HG03066 (cell line): ENCODE measurements around the gene CAMKK2.
"Not testable (repeated sequence)": the region's sequence is repeated elsewhere in the genome, so short reads cannot be mapped to it uniquely, and the experiment has no call there.

Source experiments
- ATAC-seq: cut with Tn5 transposase; IDR thresholded peaks from one replicate; pipeline ENCODE4 v1.9.1; 2021; ENCODE audit warnings: low read depth; ENCODE audit not compliant: unreplicated experiment

The CAMKK2 gene

DNA sequence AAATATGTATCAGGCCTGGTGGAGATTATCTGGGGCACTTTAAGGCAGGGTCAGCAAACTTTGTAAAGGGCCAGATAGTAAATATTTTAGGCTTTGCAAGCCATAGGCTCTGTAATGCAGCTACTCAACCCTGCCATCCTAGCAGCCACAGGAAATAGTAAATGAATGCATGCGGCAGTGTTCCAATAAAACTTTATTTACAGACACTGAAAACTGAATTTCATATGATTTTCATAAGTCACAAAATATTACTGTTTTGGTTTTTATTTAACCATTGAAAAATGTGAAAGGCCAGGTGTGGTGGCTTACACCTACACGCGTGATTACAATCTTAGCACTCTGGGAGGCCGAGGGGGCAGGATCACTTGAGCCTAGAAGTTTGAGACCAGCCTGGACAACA lies 3.2 kb upstream of the CAMKK2 start:
- no peak for ATAC-seq

GRCh38 chr12:121298411-121298810 lies 1.9 kb upstream of the CAMKK2 start:
- ATAC-seq = not testable (repeated sequence)

- peak; percentile 4 for ATAC-seq
These were observed 1.0 kb upstream of the CAMKK2 start for GRCh38 chr12:121297435-121297991.

DNA sequence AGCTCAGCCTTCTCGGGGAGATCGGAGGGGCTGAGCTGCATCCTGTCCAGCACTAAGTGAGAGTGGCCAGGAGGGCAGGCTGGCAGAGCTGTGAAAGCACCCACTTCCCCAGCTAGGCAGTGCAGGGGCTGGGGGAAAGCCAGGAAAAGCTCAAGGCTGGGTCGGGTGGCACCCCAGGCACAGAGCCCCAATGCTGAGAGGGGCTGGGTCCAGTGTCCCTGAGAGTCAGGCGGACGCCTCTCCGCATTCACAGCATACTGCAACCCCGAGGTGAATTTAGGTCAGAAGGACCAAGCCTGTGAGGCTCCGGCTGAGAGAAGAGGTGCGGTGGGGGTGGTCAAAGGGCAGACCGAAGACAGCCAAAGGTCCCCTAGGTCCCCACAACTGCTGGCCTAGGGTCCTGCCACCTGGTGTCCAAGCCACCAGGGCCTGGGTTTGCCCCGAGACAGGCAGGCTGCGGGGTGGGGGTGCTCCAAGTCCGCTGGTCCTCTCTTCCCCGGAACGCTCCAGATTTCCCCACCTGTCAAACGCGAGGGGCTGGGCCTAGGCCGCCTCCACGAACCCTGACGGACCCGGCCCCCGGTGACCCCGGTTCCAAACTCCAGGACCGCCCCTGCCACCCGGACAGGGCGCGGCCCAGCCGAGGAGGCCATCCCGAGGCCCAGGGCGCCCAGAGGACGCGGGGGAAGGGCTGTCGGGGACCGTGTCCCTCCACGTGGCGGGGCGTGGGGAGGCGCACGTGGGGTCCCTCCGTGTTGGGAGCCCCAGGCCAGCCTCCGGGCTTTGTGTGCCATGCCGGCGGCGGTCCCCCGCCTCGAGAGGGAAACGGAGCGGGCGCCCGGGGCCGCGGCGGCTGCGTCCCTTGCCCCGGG lies 527 bp downstream of the CAMKK2 start:
- ATAC-seq = peak; percentile 29

DNA sequence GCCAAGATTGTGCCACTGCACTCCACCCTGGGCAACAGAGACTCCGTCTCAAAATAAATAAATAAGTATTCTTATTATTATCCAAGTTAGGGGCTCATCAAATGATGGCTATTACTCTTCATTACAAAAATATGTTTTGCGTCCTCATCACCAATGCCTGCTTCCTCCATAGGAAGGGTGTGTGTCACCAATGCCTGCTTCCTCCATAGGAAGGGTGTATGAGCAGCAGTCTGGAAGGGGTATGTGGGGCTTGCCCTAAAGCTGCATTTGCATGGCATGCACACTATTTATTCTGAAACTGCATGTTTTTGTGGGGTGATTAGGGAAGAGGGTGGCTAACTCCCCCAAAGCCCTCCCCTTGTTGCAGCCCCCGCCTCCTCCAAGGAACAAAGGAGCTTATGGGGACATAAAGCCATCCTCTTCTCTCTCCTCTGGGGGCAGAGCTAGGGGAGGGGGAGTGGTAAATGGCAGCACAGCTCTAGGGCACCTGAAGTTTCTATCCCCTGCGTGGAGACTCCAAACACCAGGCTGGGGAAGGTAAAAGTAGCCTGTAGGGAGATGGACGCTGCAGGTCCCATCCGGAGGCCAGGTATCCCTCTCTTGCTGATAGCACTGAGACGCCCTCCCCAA lies 1.3 kb downstream of the CAMKK2 start:
- no peak for ATAC-seq

DNA sequence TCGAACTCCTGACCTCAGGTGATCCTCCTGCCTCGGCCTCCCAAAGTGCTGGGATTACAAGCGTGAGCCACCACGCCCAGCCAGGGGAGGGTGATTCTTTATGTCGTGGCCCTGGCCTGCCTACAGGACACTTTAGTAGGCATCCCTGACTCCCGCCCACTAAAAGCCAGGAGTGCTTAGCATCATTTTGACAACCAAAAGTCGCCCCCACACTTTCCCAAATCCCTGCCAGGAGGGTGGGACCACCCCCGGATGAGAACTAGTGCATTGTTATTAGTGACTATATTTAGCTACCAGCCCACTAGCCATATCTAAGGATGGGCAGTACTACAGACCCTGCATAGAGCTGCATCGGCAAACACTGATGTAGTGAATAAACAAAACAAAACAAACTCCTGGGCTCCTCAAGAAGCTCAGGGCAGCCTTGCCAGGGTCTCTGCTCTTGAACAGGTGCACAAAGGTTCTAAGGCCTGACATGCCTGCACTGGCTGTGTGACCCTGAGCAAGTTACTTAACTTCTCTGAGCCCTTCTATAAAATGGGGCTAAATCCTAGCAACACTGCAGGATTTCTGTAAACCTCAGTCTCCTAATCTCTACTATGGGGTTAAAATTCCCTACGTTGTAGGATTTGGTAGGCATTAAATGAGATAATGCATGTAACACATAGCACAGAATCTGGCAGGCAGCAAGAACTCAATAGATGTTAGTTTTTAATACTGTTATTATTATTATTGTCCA lies 2.2 kb downstream of the CAMKK2 start:
- ATAC-seq = no peak

- ATAC-seq = no peak
These were observed 2.9 kb downstream of the CAMKK2 start for GRCh38 chr12:121293603-121294002.

GRCh38 chr12:121290410-121290809 lies 6.1 kb downstream of the CAMKK2 start:
- ATAC-seq = no peak

DNA sequence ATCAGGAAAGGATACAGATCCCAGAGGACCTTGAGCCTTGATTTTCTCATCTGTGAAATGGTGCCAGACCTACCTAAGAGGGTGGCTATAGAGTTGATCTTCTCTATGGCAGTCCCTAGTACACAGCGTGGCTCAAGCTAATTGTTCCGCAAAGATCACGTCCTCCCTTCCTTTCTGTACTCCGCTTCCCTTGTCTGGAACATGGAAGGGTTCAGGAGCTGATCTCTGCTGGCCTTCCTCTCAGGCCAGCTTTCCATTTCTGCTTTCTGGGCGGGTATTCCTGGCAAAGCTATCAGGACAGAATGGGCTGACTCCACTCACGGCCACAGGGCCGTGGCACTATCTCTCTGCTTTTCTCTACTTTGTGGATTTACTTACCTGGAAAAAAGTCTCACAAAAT lies 6.5 kb downstream of the CAMKK2 start:
- ATAC-seq = no peak

DNA sequence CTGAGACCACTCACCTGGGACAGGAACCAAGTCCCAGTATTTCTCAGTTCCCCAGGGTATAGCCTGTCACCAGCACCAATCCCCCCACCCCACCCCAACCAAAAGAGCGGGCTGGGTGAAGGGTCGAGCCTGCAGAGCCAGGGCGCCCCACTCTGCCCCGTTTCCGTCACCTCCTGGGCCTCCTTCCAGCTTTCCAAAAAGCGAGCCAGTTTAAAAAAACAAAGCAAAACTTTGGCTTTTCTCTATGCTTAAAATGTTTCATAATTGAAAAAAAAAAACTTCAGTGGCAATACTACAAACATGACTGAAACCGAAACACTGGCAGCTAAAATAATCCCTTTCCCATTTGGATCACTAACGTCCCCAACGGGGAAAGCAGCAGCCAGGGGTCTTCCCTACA lies 7.5 kb downstream of the CAMKK2 start:
- ATAC-seq = no peak

DNA sequence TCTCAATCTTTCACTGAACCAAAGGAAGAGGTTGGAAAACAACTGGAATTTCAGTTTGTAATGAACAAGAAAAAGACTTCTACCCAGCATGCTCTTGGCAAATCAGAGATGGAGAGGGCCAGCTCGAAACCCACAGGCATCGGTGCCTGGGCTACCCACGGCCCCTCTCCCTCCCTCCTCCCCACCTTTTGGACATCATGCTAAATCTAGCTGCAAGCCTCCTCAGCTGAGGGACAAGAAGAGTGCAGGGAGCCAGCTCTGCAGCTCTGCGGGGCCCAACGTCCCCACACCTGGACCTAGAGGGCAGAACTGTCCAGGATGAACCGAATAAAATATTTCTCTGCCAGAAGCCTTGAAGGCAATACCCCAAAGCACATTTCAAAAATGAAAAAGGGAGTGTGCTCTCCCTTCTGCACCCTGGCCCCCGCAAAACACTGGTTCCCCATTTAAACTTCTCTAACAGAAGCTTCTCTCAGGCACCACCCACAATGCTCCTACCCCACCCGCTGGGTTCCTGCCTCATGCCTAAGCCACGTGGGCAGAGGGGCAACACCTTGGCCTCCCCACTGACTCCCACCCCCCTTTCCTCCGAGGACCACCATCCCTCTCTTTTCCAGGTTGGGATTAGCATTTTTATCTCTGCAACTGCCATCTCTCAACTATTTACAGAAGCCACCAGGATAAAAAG lies 8.2 kb downstream of the CAMKK2 start:
- no peak for ATAC-seq

DNA sequence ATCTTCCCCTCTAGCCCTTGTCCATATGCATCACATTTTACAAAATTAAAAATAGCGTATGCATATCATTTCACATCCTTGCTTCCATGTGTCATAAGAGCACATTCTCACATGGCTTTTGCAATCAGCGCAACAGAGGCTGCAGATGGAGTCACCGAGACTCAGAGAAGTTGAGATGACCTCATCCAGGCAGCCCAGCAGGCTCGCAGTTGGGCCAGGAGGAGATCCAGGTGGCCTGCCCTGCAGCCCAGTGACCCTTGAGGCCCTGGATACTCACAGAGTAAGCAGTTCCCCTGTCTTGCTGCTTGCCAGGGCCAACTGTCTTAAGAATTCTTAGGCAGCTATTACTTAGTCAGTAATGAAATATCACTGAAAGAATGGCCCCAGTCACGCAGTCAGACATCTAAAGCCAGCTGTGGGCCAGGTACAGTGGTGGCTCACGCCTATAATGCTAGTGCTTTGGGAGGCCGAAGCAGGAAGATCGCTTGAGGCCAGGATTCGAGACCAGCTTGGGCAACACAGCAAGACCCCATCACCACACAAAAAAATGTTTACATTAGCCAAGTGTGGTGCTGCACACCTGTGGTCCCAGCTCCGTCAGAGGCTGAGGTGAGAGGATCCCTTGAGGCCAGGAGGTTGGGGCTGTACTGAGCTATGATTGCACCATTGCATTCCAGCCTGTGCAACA lies 9.1 kb downstream of the CAMKK2 start:
- no peak for ATAC-seq

DNA sequence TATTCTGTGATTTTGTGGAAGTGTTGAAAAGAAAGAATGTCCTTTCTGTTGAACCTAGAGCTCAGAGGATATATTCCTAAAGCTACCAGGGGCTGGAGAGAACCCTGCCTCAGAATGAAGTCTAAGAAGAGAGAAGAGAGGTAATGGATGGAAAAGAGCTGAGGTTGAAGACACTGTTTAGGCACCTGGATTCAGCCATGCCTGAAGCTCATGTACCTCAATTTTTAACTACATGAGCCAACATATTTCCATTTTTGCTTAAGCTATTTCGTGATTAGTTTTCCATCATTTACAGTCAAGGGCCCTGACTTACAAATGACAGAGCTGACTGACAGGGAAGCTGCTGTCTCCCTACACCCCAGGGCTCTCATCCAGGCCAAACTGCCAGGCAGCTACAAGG lies 10.7 kb downstream of the CAMKK2 start:
- ATAC-seq = no peak

DNA sequence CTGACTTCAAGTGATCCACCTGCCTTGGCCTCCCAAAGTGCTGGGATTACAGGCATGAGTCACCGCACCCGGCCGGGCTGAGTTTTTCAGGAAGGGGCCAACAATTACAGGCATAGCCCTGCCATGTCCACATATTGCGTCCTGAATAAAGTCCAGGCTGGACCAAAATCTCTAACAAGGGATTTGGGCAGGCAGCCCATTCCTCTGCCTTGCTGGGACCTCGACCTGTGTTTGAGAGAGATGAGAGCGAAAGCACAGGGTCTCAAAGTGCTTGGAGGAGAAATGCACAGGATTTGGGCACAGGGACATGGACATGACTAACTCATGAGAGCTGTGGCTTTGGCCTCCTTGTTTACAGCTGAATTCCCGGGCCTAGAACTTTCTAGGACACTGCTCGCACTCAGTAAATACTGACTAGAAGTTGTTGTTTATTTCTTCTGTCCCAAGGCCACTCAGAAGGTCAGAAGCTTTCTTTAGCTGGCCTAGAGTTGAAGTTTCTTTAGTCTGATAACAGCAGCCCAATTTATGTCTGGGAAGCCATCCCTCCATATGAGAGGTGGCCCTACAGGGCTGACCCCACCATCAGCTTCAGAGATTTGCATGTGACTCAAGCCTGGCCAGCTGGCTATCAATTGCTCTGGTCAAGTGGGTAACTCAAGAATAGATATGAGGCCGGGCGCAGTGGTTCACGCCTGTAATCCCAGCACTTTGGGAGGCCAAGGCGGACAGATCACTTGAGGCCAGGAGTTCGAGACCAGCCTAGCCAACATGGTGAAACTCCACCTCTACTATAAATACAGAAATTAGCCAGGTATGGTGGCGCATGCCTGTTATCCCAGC lies 11.7 kb downstream of the CAMKK2 start:
- ATAC-seq = no peak

DNA sequence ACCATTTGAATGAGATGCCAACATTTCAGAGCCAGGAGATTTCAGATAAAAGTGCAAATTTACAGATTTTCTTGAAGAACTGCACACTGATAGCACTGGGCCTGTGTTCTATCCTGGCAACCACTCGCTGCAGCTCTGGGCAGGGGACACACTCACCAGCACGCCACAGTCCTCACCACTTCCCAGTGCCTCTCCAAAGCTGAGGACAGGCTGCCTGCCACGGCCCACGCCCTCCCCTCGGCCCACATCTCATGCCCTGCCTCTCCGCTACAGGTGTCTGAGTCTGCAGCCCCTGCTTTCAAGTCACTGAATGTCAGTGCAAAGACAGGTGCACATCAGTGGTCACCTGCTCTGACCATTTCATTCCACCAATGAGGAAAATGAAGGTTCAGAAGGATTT lies 12.7 kb downstream of the CAMKK2 start:
- ATAC-seq = no peak

DNA sequence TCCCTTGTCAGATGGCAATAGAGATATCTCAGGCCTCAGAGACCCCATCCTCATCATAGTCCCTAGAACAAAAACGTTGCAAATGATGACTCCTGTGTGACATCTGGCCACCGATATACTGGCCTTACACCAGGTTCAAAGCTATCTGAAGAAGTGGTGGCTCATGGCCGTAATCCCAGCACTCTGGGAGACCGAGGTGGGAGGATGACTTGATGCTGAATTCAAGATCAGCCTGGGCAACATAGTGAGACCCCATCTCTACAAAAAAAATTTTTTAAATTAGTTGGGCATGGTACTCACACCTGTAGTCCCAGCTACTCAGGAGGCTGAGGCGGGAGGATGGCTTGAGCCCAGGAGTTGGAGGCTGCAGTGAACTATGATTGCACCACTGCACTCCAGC lies 13.1 kb downstream of the CAMKK2 start:
- ATAC-seq = no peak

- not testable (repeated sequence) for ATAC-seq
These were observed 13.6 kb downstream of the CAMKK2 start for GRCh38 chr12:121282910-121283309.

DNA sequence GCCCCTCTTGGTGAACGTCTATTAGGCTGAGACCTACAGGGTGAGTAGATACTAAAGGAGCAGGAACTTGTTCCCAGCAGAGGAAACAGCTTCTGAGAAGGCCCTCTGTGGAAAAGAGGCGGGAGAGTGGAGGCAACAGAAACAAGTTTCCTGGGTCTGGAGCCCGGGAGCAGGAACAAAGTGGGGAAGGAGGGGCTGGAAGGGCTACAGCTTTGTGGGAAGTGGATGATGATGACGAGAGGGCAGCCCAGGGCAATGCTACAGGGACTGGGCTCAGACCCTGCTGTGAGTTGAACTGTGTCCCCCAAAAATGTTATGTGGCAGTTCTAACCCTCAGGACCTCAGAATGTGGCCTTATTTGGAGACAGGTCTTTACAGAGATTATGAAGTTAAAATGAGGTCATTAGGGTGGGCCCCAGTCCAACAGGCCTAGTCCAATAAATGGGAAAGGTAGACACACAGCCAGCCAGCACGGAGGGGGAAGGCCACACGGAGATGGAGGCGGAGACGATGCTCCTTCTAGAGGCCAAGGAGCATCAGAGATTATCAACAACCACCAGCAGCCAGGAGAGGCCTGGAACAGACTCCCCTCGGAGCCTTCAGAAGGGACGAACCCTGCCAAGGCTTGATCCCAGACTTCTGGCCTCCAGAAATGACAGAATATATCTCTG lies 14.3 kb downstream of the CAMKK2 start:
- ATAC-seq = no peak

GRCh38 chr12:121281116-121281515 lies 15.4 kb downstream of the CAMKK2 start:
- not testable (repeated sequence) for ATAC-seq
